Colon (tissue), 2 donors: ENCODE data around the gene GAS2L1.
"Not testable (repeated sequence)": the region's sequence is repeated elsewhere in the genome, so short reads cannot be mapped to it uniquely, and the experiment has no call there.

ENCODE experiments used
- FAIRE-seq: peaks from 2 replicates; lab custom pipeline; 2012; peaks lifted over from hg19 to GRCh38; lab: Jason Lieb, UNC
- donor health status: control.
- donor health status: control.

Gene GAS2L1

DNA sequence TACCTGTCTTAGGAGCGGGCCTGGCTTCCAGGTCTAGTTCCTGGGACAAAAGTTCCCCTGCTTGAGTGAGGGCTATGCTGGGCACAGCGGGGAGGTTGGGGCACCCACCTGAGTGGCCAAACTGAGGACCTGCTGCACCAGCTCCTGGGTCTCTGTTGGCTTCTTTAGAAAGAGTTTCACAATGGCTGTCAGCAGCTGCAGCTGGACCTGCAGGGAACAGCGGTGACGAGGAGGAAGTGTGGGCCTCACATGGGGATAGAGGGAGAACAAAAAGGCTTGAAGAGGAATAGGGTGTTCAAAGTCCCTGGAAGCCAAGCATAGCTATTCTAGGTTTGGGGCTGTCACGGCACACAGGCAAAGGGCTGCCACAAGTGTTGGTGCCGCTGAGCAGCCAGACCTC is 35.7 kb downstream of the GAS2L1 start:
- FAIRE-seq = no peak

- FAIRE-seq = no peak
Observed at GRCh38 chr22:29342577-29343312, 36.3 kb downstream of the GAS2L1 start.

DNA sequence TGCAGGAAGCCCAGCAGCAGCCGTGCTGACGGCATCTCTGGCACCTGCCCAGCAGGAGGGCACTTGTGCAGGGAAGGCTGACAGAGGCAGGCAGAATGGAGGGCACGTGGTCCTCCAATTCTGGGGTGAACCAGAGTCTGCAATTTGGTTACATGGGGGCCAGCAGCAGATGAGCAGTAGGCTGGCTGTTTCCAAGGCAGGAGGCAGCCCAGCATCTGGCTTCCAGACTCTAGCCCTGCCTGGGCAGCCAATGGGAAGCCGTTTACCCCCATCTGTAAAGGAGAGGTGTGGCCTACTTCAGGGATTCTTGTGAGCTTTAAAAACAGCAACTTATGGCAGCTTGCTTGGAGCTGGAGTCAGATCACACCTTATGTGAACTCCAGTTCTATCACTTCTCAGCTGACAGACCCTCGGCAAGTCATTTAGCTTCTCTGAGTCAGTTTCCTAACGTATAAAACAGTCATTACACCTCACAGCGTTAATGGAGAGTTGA is 36.9 kb downstream of the GAS2L1 start:
- no peak for FAIRE-seq

DNA sequence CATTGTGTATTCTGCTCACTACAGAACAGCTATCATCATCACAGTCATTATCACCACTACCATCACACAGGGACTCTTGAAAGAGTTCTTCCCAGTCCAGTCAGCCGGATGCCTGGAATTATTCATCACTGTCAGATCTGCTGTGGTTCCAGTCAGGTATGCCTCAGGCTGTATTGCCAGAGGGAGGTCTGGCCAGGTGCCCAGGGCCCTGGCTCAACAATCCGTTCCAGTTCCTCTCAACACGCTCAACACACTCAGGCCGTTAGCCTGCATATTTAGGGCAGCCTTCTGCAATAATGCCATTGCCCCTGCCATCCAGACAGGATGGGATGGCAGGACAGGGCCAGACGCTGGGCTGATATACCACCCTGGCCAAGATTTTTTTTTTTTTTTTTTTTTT is 37.7 kb downstream of the GAS2L1 start:
- no peak for FAIRE-seq

- not testable (repeated sequence) for FAIRE-seq
Observed at GRCh38 chr22:29344889-29345288, 38.4 kb downstream of the GAS2L1 start.

GRCh38 chr22:29345932-29346331 is 39.5 kb downstream of the GAS2L1 start:
- no peak for FAIRE-seq

- FAIRE-seq = no peak
Observed at GRCh38 chr22:29346659-29347058, 40.2 kb downstream of the GAS2L1 start.

GRCh38 chr22:29348041-29348440 is 41.6 kb downstream of the GAS2L1 start:
- no peak for FAIRE-seq

DNA sequence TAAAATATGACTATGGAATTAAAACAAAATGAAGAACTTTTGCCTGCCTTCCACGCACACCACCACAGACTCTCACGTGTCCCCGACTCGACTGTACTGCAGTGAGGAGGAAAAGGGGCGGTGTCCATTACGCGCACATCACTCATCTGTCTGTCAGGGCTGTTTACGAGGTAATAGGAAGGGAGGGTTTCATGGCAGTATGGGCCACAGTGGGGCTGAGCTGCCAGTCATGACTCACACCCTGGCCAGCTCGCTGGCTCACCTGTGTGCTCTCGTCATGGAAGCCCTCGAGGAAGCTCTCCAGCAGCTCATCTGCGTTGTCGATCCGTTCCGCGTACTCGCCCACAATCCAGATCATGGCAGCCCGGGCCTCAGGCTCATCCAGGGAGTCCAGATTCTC is 42.5 kb downstream of the GAS2L1 start:
- no peak for FAIRE-seq

DNA sequence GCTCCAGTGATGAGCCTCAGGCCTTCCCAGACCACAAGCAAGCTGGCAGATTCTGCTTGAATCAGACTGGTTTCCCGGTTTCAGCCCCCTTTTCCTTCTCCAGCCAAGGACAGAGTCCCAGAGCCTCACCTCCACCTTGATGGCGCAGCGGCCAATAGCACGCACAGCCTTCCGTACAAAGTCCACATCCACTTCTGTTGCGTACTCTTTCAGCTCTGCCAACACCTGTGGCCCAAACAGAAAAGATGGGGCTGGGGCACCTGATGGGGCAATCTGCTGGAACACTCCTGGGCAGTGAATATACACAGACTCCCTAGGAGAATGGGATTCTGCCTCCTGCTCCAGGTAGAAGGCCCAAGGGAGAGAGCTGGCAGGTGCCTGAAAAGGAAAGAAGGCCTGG is 44.6 kb downstream of the GAS2L1 start:
- FAIRE-seq = no peak

DNA sequence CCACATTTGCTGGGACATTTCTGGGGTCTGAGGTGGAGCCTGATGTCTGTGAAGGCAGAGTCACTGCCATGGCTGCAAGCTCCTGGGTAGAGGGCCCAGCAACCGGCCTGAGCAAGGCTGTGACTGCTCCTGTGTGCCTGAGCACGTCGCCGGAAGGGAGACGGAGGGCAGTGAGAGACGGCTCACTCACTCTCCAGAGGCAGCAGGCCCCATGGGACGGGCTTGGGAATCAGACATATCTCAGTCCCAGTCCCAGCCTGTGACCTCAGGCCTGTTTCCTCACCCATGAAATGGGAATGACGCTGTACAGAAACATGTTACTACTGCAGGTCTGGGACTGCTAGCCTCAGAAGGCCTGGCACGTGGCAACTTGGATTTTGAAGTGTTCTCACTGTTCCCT is 45.4 kb downstream of the GAS2L1 start:
- no peak for FAIRE-seq

- no peak for FAIRE-seq
Observed at GRCh38 chr22:29352778-29353177, 46.3 kb downstream of the GAS2L1 start.

DNA sequence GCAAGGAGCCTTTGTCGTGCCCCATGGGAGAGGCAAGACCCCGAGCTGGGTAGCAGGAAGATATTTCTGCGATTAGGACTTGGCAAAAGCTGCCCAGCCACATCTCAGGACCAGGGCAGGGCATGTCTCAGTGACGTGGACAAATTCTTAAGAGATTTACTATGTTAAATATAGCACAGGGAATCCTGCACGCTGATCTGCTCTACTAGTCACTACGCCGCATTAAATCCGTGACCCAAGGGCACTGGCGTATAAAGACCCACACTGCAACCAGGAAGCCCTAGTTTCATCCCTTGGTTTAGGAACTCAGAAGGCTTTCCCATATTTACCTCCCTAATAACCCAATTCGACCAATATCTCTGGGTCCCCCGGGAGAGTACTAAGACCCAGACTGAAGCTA is 46.8 kb downstream of the GAS2L1 start:
- no peak for FAIRE-seq

DNA sequence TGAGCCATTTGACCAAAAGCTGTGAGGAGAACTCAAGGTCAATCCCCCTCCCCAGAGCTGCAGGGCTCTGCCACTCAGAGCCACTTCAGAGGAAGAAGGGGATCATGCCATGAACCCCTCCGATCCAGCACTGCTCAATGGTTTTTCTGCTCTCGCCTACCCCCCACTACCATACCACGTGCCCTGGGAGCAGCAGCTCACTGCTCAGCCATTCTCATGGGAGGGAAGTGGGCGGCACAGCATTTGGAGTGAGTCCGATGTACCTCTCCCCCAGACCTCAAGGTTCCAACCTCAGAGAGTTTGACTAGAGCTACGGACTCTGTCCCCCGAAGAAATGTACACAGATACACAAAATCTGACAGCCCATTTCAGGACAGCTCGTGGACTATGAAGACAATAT is 47.4 kb downstream of the GAS2L1 start:
- no peak for FAIRE-seq

DNA sequence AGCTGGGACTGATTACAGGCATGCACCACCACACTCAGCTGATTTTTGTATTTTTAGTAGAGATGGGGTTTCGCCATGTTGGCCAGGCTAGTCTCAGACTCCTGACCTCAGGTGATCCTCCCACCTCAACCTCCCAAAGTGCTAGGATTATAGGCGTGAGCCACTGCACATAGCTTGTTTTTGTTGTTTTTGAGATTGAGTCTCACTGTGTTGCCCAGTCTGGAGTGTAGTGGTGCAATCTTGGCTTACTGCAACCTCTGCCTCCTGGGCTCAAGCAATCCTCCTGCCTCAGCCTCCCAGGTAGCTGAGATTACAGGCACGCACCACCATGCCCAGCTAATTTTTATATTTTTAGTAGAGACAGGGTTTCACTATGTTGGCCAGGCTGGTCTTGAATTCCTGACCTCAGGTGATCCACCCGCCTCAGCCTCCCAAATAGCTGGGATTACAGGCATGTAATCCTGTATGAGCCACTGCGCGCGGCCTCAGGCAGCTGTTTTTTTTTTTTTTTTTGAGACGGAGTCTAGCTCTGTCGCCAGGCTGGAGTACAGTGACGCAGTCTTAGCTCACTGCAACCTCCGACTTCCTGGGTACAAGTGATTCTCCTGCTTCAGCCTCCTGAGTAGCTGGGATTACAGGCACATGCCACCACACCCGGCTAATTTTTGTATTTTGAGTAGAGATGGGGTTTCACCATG is 50.9 kb downstream of the GAS2L1 start:
- FAIRE-seq = not testable (repeated sequence)

- no peak for FAIRE-seq
Observed at GRCh38 chr22:29359469-29359868, 53.0 kb downstream of the GAS2L1 start.
